Endothelial cell of umbilical vein (primary cell): ENCODE measurements around the gene ATP8A1. TPM values are rescaled to one million over a fixed set of nuclear protein-coding genes. Genes with fewer than 3 reads are reported as not detected.

Experiments
- BruUV-seq: library from RNA; stranded (reverse); fragments of 400-500 nt; replicated peaks from 2 replicates; lab custom pipeline; 2021; lab: Mats Ljungman, UMichigan
- CTCF ChIA-PET: fragments of 300-600, 350-600 bp; sonication (Branson Sonifier 250); formaldehyde crosslinking; loops from one replicate; lab custom pipeline; 2021; ENCODE audit warnings: antibody characterized with exemption, inconsistent platforms; lab: Charles Lee
- POLR2A ChIA-PET: fragments of 300-600, 350-600 bp; sonication (Branson Sonifier 250); formaldehyde crosslinking; loops from one replicate; lab custom pipeline; 2021; ENCODE audit warnings: antibody characterized with exemption, inconsistent platforms; lab: Charles Lee
- DNase-seq: peaks from one replicate; pipeline ENCODE4 v3.0.0-alpha.2; 2011; ENCODE audit warnings: low read depth, low spot score
- FAIRE-seq: peaks from 2 replicates; lab custom pipeline; 2011; peaks lifted over from hg19 to GRCh38; lab: Jason Lieb, UNC
- H2AFZ ChIP-seq: 2 replicates; pipeline ENCODE4 v1.6.0; 2012; ENCODE audit warnings: low read depth, low read length, control low read depth, inconsistent platforms
- H3K27ac ChIP-seq: 2 replicates; pipeline ENCODE4 v1.5.1; 2011; ENCODE audit warnings: low read depth, mild to moderate bottlenecking, control low read depth, low read length, moderate library complexity; ENCODE audit not compliant: insufficient read depth
- H3K27me3 ChIP-seq, 2 experiments: 2 replicates each; pipeline versions ENCODE4 v1.6.0 to v1.6.1; 2011; ENCODE audit warnings: low read length in 2 of 2, mixed read lengths in 1 of 2; ENCODE audit not compliant: control insufficient read depth in 2 of 2, insufficient read depth in 2 of 2
- H3K36me3 ChIP-seq, 2 experiments: 2 replicates in 1 of 2; 3 replicates in 1 of 2; pipeline ENCODE4 v1.5.1; 2011; ENCODE audit warnings: low read length in 2 of 2, mild to moderate bottlenecking in 1 of 2, moderate library complexity in 1 of 2; ENCODE audit not compliant: control insufficient read depth in 2 of 2, insufficient read depth in 2 of 2; ENCODE audit errors: extremely low read depth in 1 of 2
- H3K4me1 ChIP-seq: 3 replicates; pipeline ENCODE4 v1.5.1; 2011; ENCODE audit warnings: mild to moderate bottlenecking, low read length; ENCODE audit not compliant: control insufficient read depth, insufficient read depth; ENCODE audit errors: extremely low read depth
- H3K4me2 ChIP-seq: 2 replicates; pipeline ENCODE4 v1.6.1; 2011; ENCODE audit warnings: low read length, control low read depth, mixed read lengths; ENCODE audit not compliant: insufficient read depth
- H3K4me3 ChIP-seq, 3 experiments: fragments of 200-600 bp in 1 of 3; sonication (generic), shearing (Covaris generic) in 1 of 3; replicated peaks in 1 of 3; 2 replicates each; pipeline ENCODE4 v1.5.1; 2011 to 2016; ENCODE audit warnings: control low read depth in 3 of 3, low read length in 3 of 3, mild to moderate bottlenecking in 2 of 3, inconsistent platforms in 1 of 3, low read depth in 1 of 3, moderate library complexity in 1 of 3; ENCODE audit not compliant: insufficient read depth in 1 of 3
- H3K79me2 ChIP-seq: 2 replicates; pipeline ENCODE4 v1.6.0; 2012; ENCODE audit warnings: low read length, inconsistent platforms; ENCODE audit not compliant: control insufficient read depth, insufficient read depth
- H3K9ac ChIP-seq: replicated peaks from 2 replicates; pipeline ENCODE3; 2011; ENCODE audit warnings: low read length, control low read depth; ENCODE audit not compliant: insufficient read depth; ENCODE audit errors: extremely low read depth
- H3K9me1 ChIP-seq: replicated peaks from 3 replicates; pipeline ENCODE4 v1.6.0; 2011; ENCODE audit warnings: mild to moderate bottlenecking, low read length; ENCODE audit not compliant: control insufficient read depth, insufficient read depth; ENCODE audit errors: extremely low read depth
- H3K9me3 ChIP-seq: replicated peaks from 2 replicates; pipeline ENCODE4 v1.5.1; 2012; ENCODE audit warnings: low read length, inconsistent platforms; ENCODE audit not compliant: control insufficient read depth, insufficient read depth
- H4K20me1 ChIP-seq: replicated peaks from 2 replicates; pipeline ENCODE3; 2011; ENCODE audit warnings: mild to moderate bottlenecking, low read length; ENCODE audit not compliant: control insufficient read depth, insufficient read depth; ENCODE audit errors: extremely low read depth
- EZH2 ChIP-seq: IDR thresholded peaks from 2 replicates; pipeline ENCODE4 v1.6.1; 2012; ENCODE audit warnings: borderline replicate concordance, low read depth, mild to moderate bottlenecking, moderate library complexity, low read length, inconsistent platforms; ENCODE audit not compliant: severe bottlenecking
- FOS ChIP-seq: IDR thresholded peaks from 2 replicates; pipeline ENCODE4 v1.6.1; 2011; ENCODE audit warnings: mild to moderate bottlenecking, low read length, moderate library complexity, borderline replicate concordance; ENCODE audit not compliant: insufficient read depth
- GATA2 ChIP-seq: IDR thresholded peaks from 2 replicates; pipeline ENCODE4 v1.7.0; 2011; ENCODE audit warnings: low read depth, mild to moderate bottlenecking, moderate library complexity, mixed read lengths, low read length; ENCODE audit not compliant: insufficient read length, insufficient read depth
- JUN ChIP-seq: IDR thresholded peaks from 2 replicates; pipeline ENCODE4 v1.6.1; 2011; ENCODE audit warnings: borderline replicate concordance, low read depth; ENCODE audit not compliant: insufficient read length, insufficient read depth
- MYC ChIP-seq: IDR thresholded peaks from one replicate; pipeline ENCODE4 v1.6.1; 2011; ENCODE audit warnings: mild to moderate bottlenecking, low read depth, low read length
- POLR2A ChIP-seq: IDR thresholded peaks from 2 replicates; pipeline ENCODE4 v1.6.1; 2012; ENCODE audit warnings: low read depth, mild to moderate bottlenecking, control low read depth, low read length
- POLR2AphosphoS5 ChIP-seq: IDR thresholded peaks from 2 replicates; pipeline ENCODE4 v1.6.1; 2012; ENCODE audit warnings: low read depth, mild to moderate bottlenecking, control low read depth, low read length, moderate library complexity; ENCODE audit not compliant: insufficient read depth
- dilution Hi-C: fragments of 300-500 bp; cut with MboI; formaldehyde crosslinking; loops from one replicate; pipeline ENCODE4 v1.15.0; 2019; ENCODE audit warnings: low sequenced_read_pairs; ENCODE audit not compliant: extremely low pct_ligation_motif_present
- intact Hi-C: fragments of 100-400 bp; cut with micrococcal nuclease; formaldehyde crosslinking; loops from one replicate; pipeline ENCODE4 v1.10.0; 2022
- polyA plus RNA-seq, 4 experiments: library from polyadenylated mRNA; depleted of rRNA in 3 of 4; stranded (reverse) in 3 of 4; unstranded in 1 of 4; fragments of >200 nt; gene quantifications; 2 replicates each; pipeline versions ENCODE4 v1.2.1 to v1.2.3, GENCODE V29; 2011 to 2012; ENCODE audit warnings: missing spikeins in 1 of 4
- total RNA-seq: library from RNA; stranded (reverse); gene quantifications from 2 replicates; pipeline ENCODE4 v1.2.3, GENCODE V29; 2021
- TF ChIP-seq, protein P1 (sequence below): IDR thresholded peaks from 2 replicates; pipeline ENCODE4 v1.6.1; 2011; ENCODE audit not compliant: insufficient read depth, insufficient read length
- TF ChIP-seq, protein P2 (sequence below), 2 donors: IDR thresholded peaks; 1 replicate in 1 of 2; 2 replicates in 1 of 2; pipeline ENCODE4 v1.5.1; 2011; ENCODE audit warnings: low read length in 2 of 2, mild to moderate bottlenecking in 2 of 2, moderate library complexity in 2 of 2, control low read depth in 1 of 2, inconsistent platforms in 1 of 2, low read depth in 1 of 2; ENCODE audit not compliant: insufficient read depth in 1 of 2; ENCODE audit errors: extremely low read depth in 1 of 2

ATP8A1 gene
- total and polyA plus RNA-seq, 2 donors (not counting 3 experiments of a cell fraction or from before 2014, with no cell fraction given), result 0.97 to 11.5 TPM

DNA sequence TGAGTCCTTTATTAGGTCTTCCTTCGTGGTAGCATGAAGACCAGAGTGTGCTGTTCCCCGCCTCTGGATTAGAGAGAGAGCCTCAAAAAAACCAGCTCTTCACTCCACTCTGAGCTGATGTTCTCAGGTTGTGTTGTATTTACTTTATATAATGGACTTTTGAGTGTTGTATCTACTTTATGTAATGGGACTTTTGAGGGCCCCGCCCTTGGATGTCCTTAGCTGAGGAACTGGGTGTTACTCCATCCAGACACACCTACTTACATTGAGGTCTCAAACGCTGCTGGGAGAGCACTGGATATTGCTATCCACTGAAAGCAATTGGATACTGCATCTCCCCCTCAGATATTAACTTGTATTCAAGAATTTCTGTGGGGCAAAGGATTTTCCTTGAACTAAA, 28.2 kb downstream of the ATP8A1 start:
- DNase-seq (no peak), FAIRE-seq (no peak)
- Histone ChIP-seq H3K27me3 (no peaks in the 10 kb centered on the region), H2AFZ (no peak overlapping the region), H4K20me1 (no peaks in the 10 kb centered on the region), H3K9ac (no peak overlapping the region), H3K27ac (no peak overlapping the region), H3K9me1 (no peaks in the 10 kb centered on the region), H3K79me2 (no peaks in the 10 kb centered on the region), H3K36me3 (no peaks in the 10 kb centered on the region), H3K9me3 (no peaks in the 10 kb centered on the region), H3K4me2 (no peak overlapping the region), H3K4me1 (no peaks in the 10 kb centered on the region), H3K4me3 (no peak overlapping the region)
- no peak for TF ChIP-seq MYC
- no peak for TF ChIP-seq POLR2AphosphoS5
- no peak for TF ChIP-seq POLR2A
- TF ChIP-seq GATA2, result no peak
- TF ChIP-seq, protein P1, sequence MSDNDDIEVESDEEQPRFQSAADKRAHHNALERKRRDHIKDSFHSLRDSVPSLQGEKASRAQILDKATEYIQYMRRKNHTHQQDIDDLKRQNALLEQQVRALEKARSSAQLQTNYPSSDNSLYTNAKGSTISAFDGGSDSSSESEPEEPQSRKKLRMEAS, result no peak
- no peak for TF ChIP-seq FOS
- no peak for TF ChIP-seq EZH2
- TF ChIP-seq, protein P2, sequence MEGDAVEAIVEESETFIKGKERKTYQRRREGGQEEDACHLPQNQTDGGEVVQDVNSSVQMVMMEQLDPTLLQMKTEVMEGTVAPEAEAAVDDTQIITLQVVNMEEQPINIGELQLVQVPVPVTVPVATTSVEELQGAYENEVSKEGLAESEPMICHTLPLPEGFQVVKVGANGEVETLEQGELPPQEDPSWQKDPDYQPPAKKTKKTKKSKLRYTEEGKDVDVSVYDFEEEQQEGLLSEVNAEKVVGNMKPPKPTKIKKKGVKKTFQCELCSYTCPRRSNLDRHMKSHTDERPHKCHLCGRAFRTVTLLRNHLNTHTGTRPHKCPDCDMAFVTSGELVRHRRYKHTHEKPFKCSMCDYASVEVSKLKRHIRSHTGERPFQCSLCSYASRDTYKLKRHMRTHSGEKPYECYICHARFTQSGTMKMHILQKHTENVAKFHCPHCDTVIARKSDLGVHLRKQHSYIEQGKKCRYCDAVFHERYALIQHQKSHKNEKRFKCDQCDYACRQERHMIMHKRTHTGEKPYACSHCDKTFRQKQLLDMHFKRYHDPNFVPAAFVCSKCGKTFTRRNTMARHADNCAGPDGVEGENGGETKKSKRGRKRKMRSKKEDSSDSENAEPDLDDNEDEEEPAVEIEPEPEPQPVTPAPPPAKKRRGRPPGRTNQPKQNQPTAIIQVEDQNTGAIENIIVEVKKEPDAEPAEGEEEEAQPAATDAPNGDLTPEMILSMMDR (IDR thresholded peaks at IDR 0.05; ENCODE audit: extremely low read depth in 1 of 2, insufficient read depth in 1 of 2, low read depth in 1 of 2, low read length in 2 of 2), result no peak
- TF ChIP-seq JUN, result no peak
- no TSS peak for BruUV-seq
- POLR2A ChIA-PET, result no interaction called here
- dilution Hi-C loops (no loop called here), intact Hi-C loops (no loop called here)
- CTCF ChIA-PET, result no interaction called here
